Anterior cingulate cortex (tissue), 58 donors: ENCODE results near the gene CDK14.

Source experiments
- DNase-seq, 58 donors: peaks; one replicate each; lab custom pipeline; 2025; lab: John Stamatoyannopoulos, UW

CDK14 gene

GRCh38 chr7:90595801-90596670 lies at the start of gene CDK14:
Gene CDK14 (plus strand): TSS chr7:90596321. CDS start chr7:90596628, 307 bp downstream.
- DNase-seq, result peak in 51 of 58 donors; percentile 18 to 77 (median 59)

DNA sequence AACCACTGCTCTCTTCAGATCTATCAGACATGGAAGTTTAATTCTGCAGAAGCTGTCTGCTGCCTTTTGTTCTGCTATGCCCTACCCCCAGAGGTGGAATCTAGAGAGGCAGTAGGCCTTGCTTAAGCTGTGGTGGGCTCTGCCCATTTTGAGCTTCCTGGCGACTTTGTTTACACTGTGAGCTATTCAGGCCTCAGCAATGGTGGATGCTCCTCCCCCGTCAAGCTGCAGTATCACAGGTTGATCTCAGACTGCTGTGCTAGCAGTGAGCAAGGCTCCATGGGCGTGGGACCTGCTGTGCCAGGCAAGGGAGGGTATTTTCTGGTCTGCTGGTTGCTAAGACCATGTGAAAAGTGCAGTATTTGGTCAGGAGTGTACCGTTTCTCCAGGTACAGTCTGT lies 45.1 kb upstream of the CDK14 start:
- DNase-seq, result no peak

GRCh38 chr7:90552521-90552920 lies 43.6 kb upstream of the CDK14 start:
- DNase-seq, result no peak

DNA sequence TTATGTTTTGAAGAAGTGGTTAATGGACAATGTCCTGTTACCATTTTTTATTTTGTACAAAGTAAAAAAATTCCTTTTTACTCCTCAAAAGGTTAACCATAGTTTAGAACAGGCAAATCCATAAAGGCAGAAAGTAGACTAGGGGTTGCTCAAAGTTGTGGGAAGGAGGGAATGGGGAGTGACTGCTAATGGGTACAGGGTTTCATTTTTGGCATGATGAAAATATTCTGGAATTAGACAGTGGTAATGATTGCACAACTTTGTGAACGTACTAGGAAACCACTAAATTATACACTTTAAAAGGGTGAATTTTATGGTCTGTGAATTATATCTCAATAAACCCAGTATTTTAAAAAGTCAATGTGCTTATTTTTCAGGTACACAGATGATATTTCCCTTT lies 35.4 kb upstream of the CDK14 start:
- DNase-seq, result no peak

- DNase-seq, result no peak
These were observed 32.8 kb upstream of the CDK14 start for GRCh38 chr7:90563286-90563685.

DNA sequence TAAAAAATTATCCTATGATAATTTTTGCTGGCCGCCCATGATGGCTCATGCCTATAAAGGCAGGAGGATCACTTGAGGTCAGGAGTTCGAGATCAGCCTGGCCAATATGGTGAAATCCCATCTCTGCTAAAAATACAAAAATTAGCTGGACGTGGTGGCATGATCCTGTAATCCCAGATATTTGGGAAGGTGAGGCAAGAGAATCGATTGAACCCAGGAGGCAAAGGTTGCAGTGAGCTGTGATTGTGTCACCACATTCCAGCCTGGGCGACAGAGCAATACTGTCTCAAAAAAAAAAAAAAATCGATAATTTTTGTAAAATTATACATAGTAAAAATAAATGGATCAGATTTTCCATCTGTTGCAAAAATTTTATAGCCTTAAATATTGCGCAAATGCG lies 31.7 kb upstream of the CDK14 start:
- DNase-seq, result no peak

DNA sequence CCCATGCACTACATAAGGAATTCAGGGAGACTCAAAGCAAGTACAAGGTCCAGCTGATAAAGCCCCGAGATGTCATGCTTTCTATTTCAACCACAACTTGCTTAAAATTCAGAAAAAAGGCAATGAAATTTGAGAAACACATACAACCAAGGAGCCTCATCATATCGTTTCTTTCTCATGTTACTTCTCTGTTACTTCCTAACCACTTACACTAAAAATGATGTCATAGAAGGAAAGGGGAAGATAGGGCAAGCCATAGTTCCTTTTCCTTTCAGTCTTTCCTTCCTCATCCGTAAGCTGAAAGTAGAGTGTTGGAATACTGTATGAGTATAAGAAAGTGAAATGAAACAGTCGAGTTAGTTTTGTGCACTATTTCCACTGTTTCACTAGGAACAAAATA lies 27.9 kb upstream of the CDK14 start:
- no peak for DNase-seq

DNA sequence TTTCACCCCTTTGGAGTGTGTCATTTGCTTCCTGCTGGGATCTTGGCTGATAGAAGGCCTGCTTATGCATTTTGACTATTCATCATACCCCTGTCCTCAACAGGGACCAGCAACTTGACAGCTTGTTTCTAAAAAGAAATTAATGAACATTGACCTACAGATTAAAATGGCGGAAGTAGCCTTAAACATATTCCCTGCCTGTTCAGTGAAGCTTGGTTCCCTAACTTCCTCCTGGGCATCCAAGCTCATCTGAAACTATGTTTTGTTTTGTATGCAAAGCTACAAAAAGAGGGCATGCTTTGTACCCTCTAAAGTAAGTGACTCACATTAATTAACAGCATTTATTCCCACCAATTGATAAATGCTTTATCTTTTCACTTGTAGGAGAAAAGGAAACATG lies 26.8 kb upstream of the CDK14 start:
- DNase-seq, result no peak

GRCh38 chr7:90570373-90570959 lies 25.7 kb upstream of the CDK14 start:
- no peak for DNase-seq

GRCh38 chr7:90574146-90574819 lies 21.8 kb upstream of the CDK14 start:
- no peak for DNase-seq

- DNase-seq, result no peak
These were observed 21.3 kb upstream of the CDK14 start for GRCh38 chr7:90574820-90575187.

GRCh38 chr7:90579181-90579688 lies 16.9 kb upstream of the CDK14 start:
- no peak for DNase-seq

- DNase-seq, result no peak
These were observed 16.1 kb upstream of the CDK14 start for GRCh38 chr7:90580051-90580450.

DNA sequence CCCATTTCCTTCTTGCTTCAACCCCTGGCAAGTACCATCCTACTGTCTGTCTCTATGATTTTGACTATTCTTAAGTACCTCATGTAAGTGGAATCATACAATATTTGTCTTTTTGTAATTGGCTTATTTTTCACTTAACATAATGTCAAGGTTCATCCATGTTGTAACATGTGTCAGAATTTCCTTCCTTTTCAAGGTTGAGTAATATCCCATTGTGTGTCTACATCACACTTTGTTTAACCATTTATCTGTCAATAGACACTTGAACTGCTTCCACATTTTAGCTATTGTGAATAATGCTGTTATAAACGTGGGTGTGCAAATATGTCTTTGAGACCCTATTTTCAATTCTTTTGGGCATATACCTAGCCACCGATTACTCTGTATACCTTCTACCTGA lies 14.0 kb upstream of the CDK14 start:
- DNase-seq, result no peak

DNA sequence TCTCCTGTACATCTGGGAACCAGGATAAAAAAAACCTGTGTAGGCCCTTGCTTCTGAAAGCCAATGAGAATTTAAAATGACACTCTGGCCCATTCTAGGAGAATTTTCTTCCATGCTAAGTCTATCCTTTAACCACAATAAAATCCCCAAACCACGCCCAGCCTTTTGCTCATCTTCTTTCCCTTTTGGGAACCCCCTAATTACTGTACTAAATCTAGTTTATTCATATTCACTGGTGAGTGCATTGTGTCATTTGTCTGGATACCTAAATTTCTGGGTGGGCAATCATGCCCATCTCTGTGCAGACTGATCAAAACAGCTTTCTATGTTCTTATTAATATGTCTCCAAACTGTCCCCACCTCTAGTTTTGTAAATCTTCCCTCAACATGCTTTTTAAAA lies 11.7 kb upstream of the CDK14 start:
- no peak for DNase-seq

- no peak for DNase-seq
These were observed 10.0 kb upstream of the CDK14 start for GRCh38 chr7:90586091-90586490.

DNA sequence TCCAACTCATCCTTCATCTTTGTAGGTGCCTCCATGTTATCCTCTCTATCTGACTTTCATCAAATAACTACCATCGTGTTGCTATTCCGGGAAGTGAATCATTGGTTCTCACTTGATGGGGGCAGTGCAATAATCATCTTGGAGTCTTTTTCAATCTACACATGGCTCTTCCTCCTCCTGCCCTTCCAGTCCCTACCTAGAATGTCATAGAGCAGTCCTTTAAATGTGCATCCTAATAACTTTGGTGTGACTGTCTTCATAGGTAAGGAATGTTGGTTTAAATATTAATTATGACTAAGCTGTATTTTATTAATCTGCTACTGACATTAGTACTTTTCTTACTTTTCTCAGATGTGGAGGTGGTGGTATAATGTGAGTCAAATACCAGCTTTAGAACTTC lies 8.4 kb upstream of the CDK14 start:
- DNase-seq, result no peak

- DNase-seq, result no peak
These were observed 4.1 kb upstream of the CDK14 start for GRCh38 chr7:90592033-90592432.

GRCh38 chr7:90593205-90593604 lies 2.9 kb upstream of the CDK14 start:
- DNase-seq, result no peak

DNA sequence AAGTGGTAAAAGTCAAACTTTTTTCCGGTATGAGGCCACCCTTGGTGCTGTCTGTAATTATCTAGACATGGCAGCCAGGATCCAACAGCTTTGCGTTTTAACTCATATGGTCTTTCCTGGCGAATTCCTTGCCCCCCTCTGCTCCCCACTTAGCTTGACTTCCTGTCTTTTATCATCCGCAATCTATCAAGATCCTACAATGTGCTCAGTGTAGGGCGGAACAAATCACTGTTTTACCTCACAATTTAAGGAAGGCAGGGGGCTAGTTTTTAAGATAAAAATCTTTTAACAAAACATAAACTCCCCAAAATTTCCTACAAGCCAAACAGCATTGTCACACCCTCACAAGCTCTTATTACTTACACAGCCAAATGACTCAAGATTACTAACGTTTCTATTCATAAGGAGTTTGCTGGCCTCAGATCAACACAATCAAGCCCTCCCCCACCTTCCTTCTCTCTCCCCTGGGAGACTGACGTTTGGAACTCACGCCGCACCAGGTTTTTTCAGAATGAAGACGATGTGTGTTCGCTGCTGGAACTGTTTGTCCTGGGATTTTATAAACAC lies 1.3 kb upstream of the CDK14 start:
- DNase-seq, result peak in 5 of 58 donors; percentile 1 to 13 (median 7)

DNA sequence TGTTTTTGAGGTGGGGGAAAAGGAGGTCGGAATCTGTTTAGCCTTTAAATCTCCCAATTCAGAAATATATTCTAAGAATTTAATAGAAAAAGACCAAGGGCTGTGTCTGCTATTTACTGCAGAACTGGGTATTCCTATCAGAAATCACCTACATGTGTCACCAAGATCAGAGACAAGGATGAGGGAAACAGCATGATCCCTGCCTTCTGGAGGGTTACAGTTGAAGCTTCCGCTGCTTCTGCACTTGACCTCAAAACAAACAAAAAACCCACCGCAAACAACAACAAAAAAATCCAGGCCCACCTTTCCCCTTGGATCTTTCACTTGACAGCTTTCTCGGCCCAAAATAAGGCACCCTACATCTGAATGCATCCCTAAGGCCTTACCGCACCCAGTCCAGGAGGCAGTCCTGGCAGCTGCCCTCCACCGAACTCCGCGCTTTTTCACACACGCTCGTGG lies 750 bp upstream of the CDK14 start:
- DNase-seq, result peak in 1 of 58 donors; percentile 18
